T follicular helper cell (primary cell): ENCODE data around the gene KCNQ4.

Experiments
- DNase-seq: peaks from one replicate; pipeline ENCODE4 v3.0.0-alpha.2; 2020; ENCODE audit warnings: low read depth

Gene KCNQ4

DNA sequence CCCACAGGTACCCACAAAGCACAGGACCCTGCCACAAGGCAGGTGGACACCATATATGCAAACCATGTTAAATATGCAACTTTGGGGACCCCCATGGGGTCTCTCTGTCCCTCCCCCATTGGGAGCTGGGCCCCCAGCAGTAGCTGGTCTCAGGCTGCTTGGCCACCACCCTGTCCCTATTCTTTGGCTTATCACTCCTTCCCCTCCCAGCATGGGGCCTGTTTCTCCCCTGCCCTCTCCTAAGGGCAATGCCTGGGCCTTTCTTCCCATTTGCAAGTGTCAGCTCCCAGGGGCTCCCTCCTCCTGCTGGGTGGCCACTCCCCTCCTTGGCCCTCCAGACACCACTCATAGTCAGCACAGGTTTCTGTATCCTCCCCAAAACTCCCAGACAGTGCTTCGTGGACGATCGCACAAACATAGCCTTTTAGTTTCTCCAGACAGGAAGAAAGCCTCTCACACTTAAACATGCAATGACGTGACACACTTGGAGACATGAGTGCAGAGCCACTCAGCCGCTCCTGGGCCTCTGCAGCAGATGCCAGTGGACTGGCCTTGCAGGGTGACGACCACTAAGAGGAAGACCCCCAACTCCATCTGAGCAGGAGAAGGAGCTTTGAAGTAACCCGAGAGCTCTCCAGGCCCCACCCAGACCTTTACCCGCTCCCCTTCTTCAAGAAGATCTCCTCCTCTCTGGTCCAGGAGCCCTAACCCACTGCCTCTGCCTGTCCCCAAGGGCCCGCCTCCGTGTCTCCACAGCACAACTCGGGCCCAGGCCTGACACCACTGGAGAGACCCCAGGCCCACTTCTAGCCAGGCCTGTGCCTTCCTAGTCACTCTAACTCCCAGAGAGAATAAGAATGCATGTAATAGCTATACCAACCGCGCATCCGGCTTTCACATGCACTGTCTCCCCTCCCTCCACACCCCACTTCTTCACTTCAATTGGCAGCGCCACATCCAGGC lies 55.7 kb downstream of the KCNQ4 start:
- DNase-seq = no peak

DNA sequence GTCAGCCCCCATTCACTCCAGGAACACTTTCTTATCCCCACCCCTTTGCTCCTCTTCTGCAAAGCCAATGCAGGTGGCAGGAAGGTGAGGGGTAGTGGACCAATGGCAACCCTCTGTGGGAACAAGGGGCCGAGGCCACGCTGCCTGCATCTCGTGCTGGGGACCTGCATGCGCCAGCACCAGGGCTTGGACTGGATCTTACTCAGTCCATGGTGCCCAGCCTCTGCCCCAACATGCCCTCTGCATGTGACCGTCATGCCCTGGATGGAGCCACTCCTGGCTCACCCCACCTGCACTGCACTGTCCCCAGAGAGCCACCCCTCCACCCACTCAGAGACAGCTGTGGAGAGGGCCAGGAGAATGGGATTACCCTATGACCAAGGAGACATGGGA lies 56.4 kb downstream of the KCNQ4 start:
- DNase-seq = no peak

DNA sequence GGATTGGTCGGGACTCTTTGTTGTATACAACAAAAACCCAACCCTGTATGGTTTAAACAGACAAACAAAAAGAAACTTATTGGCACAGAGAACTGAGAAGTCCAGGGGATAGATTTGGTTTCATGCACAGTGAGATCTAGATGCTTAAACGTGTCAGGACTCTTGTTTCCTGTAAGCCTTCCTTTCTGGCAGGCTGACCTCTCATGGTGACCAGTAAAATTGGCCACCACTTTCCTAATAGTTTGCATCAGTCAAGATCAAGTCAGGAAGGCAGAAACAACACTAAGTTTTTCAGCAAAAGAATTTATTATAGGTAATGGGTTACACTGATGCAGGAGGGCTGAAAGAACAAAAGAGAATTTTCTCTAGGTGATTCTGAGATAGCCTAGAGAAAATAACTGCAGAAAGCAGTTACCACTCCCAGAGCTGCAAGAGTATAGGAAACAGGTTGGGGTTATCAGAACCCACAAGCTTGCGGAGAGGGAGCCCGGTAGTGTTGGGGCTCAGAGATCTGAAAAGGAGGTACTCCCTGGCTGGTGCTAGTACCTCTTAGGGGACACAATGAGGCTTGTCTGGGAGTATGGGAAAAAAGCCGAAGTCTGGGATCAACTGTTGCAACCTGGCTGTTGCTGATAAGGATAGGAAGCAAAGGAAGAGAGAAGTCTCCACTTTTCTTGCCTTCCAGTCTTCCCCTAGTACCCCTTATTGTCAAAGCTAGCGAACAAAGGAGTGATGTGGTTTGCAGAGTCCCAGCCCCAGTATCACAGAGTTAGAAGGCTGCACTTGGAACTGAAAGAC lies 57.1 kb downstream of the KCNQ4 start:
- DNase-seq = no peak

- no peak for DNase-seq
These were observed 58.0 kb downstream of the KCNQ4 start for GRCh38 chr1:40841602-40842001.

DNA sequence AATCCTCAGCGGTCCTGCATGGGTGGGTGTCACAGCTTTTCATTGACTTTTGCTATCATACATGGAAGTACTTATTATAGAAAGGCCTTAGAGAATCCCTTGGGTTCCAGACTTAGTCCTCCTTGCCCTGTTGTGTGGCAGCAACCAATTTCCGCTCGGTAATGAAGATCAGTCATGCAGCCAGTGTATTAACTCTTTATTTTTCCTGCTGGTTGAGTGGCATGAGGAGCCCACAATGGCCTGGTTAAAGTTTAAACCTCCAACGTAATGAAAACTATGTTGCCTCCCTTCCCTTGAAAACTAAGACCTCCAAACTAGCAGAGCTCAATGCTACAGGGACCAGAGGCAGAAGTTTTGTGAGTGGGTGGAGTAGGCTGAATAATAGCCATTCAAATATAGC lies 58.6 kb downstream of the KCNQ4 start:
- no peak for DNase-seq

GRCh38 chr1:40842691-40843090 lies 59.1 kb downstream of the KCNQ4 start:
- no peak for DNase-seq

DNA sequence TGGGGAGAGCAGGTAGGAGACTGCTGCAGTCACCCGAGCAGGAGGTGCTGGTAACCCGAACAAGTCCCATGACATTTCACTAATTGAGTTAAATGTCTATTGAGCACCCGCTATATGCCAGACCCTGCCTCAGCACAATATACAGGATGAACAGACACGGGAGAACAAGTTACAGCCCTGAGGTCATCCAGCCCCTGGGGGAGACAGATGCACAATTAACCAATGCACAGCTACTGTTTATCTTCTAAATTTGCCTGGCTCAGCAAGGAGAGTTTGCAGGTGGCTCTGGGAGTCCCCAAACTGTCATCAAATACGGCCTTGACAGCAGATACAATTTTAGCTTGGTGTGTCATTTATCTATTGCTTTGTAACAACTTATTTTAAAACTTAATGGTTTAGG lies 60.5 kb downstream of the KCNQ4 start:
- DNase-seq = no peak

GRCh38 chr1:40844887-40845878 lies 61.6 kb downstream of the KCNQ4 start:
- no peak for DNase-seq

- no peak for DNase-seq
These were observed 62.3 kb downstream of the KCNQ4 start for GRCh38 chr1:40845895-40846294.

DNA sequence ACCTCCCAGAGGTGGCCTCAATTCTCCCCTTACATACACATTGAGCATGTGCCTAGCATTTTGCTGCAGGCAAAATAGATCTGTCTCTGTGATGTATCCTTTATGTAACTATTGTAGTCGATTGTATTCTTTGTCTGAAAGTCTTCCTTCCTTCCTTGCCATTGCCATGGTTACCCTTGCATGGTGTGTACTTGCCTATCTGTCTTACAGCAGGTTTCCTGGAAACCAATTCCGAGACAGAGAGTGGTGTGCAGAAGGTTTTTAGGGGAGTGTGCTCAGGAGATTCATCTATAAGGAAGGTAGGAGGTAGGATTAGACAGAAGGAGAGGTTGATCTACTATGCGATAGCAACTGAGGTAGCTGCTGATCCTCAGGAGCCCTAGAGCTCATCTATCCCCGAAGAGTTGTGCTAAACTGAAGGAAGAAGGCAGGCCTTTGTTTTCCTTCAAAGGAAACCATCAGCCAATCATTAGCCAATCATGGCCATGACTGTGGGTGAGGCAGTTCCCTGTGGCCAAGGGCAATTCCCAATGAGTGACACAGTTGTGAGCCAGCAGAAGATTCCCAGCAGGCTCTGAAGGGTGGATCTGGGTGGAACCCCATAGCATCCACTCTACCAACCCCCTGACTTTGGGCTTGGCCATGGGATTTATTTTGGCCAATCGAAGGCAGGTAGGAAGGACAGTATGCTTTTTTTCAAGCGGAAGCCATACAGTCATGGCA lies 63.6 kb downstream of the KCNQ4 start:
- no peak for DNase-seq

DNA sequence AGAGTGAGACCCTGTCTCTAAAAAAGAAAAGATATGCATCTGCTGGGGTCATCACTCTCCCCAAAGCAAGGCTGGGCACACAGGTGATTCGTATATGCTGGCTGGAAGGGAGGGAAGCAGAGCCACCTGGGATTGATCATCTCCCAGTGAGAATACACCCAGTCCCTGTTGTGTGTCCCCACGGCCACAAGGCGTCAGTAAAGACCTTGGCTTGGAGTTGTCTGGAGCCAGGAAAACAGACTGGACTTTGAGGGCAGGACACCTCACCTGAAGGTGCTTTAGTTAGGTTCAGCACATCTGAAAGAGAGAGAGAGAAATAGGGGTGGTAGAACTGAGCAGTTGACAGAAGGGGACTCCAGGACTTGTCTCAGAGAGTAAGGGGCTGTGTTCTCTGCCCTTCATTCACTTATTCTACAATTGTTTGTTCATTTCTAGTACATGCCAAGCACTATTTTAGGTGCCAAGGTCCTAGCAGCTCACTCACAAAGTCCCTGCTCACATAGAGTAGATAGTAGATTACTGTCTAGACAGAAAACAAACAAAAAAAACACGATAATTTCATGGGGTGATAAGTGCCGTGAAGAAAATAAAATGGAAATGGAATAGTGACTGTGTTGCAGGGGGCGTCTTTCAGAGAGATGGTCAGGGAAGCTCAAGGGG lies 65.1 kb downstream of the KCNQ4 start:
- no peak for DNase-seq

DNA sequence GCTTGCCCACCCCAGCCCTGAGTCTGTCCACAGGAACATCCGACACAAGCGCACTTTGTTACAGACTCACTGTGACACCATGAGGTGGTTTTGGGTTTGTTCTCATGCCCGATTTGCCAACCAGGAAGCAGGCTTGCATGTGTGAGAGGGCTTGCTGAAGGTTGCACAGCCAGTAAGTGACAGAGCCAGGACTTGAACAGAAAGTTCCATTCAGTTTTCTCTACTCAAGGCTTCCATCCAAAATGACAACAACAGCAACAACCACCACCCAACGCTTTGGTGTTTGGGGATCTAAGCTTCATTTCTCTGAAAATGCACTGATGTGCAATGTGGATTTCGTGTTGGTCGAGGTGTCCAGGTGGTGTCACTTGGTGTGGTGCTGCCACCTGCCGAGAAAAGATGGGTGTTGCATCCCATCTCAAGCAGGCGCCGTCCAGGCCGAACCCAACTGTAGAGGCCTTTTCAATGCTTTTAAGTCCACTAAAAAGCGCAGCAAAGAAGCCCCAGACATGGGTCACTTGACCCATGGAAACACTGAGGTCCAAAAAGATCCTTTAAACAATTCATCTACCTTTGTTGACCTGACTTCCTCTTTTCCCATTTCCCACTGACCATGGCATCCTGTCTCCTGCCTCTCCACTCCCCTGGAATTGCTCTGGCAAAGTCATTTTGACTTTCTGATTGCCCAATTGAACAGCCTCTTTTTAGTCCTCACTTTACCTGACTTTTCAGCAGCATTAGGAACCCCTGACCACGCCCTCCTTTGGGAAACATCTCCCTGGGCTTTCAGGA lies 66.4 kb downstream of the KCNQ4 start:
- peak; percentile 52 for DNase-seq

- no peak for DNase-seq
These were observed 68.1 kb downstream of the KCNQ4 start for GRCh38 chr1:40851643-40852042.

- no peak for DNase-seq
These were observed 69.7 kb downstream of the KCNQ4 start for GRCh38 chr1:40853113-40853884.

DNA sequence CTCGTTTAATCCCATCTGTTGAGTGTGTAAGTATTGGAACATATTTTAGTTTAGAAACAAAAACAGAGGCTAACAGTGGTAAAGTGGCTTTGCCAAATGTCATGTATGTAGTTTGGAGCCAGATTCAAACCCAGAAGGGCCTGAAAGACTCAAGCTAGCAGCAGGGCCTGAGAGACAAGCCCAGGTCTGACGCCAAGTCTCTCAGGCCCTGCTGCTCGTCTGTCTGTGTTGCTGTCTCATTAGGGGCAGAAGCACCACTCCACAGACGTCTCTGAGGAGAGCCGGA lies 70.2 kb downstream of the KCNQ4 start:
- no peak for DNase-seq

DNA sequence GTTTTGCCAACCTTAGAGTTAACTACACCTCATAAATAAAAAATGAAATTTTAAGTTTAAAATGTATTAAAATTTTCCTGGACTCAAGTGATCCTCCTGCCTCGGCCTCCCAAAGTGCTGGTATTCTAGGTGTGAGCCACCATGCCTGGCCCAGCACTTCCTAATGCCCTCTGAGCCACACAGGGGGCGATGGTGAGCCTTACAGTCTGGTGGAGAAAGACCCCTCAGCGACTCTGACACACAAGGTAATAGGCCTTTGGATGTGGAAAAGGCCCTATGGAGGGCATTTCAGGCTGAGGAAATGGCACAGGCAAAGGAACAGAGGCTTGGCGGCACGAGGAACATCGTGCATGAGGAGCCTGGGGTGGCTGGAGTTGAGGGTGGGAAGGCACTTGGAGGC lies 71.9 kb downstream of the KCNQ4 start:
- DNase-seq = no peak

GRCh38 chr1:40856116-40856515 lies 72.5 kb downstream of the KCNQ4 start:
- no peak for DNase-seq

DNA sequence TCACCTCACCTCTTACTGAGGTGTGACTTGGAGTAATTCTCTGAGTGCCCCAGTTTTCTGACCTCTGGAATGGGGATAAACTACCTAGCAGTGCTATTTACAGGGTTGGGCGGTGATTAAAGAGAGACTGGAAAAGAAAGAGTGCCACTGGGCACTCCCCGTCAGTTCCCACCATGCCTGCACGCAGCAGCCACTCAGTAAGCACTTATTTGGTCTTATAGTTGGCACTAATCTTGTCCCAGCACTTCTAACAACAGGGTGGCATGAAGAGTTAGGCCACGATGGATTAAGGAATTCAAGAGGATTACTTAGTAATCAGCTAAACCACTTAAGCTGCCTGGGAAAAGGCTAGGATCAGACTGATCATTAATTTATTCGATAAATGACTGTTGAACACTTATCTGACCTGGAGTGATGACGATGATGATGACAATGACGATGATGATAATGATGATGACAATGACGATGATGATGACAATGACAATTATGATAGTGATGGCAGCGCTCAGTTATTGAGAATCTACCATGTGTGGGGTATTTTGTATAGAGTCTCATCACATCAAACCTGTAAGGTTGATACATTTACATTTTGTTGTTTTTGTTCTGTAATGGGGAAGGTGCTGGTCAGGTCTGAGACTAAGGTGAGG lies 73.2 kb downstream of the KCNQ4 start:
- DNase-seq = no peak

GRCh38 chr1:40857737-40858136 lies 74.2 kb downstream of the KCNQ4 start:
- DNase-seq = no peak
